ENCODE data around the gene CHCHD6. TPM values are rescaled to one million over a fixed set of nuclear protein-coding genes. Genes with fewer than 3 reads are reported as not detected.

CHCHD6 gene
- polyA plus RNA-seq, 1 donor from 2014 or later = 102 TPM

DNA sequence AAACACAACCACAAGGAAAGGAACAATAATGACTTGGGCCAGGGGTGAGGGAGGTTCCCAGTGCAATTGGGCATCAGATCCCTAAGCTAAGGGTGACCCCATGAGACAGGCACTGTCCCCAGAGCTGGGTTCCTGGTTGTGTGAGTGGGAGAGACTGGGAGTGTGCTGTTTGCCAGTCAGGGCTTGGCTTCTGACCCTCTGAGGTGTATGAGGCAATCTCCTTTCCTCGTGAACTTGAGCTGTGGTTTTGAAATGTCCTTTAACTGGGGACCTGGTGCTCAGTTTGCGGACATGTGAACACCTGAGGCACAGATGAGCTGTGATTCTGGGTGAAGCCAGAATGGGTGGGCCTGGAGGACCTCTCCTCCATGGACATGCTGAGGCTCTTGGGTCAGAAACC lies 220.4 kb downstream of the CHCHD6 start:
- no peak overlapping the region for H3K4me2 ChIP-seq (ENCODE audit: low read length)
- TF ChIP-seq TAF1 (IDR thresholded peaks at IDR 0.05; ENCODE audit: low read depth) (no peak), MXI1 (conservative IDR thresholded peaks at IDR 0.05; ENCODE audit: poor library complexity, severe bottlenecking) (no peak), SMC3 (conservative IDR thresholded peaks at IDR 0.05; ENCODE audit: poor library complexity) (no peak)
- H2AFZ ChIP-seq (ENCODE audit: low read depth, low read length) = no peak overlapping the region
- no peaks in the 10 kb centered on the region for H3K9me3 ChIP-seq (ENCODE audit: low read length)
- no peaks in the 10 kb centered on the region for H3K79me2 ChIP-seq (replicated peaks; ENCODE audit: insufficient read depth, low read length)
- no peaks in the 10 kb centered on the region for H3F3A ChIP-seq (ENCODE audit: insufficient read depth, low read length, poor library complexity, severe bottlenecking)
- no peaks in the 10 kb centered on the region for H4K20me1 ChIP-seq (ENCODE audit: insufficient read depth)
- H3K4me3 ChIP-seq (ENCODE audit: low read length) = no peak overlapping the region
- H3K27ac ChIP-seq (ENCODE audit: low read length) = no peak overlapping the region
- no peaks in the 10 kb centered on the region for H3K36me3 ChIP-seq (ENCODE audit: insufficient read depth, low read length)
- H3K9ac ChIP-seq (ENCODE audit: low read length) = no peak overlapping the region
- no peaks in the 10 kb centered on the region for H3K27me3 ChIP-seq (ENCODE audit: insufficient read depth, low read depth, low read length)
- H3K9me2 ChIP-seq (ENCODE audit: insufficient read depth, low read length) = no peaks in the 10 kb centered on the region

DNA sequence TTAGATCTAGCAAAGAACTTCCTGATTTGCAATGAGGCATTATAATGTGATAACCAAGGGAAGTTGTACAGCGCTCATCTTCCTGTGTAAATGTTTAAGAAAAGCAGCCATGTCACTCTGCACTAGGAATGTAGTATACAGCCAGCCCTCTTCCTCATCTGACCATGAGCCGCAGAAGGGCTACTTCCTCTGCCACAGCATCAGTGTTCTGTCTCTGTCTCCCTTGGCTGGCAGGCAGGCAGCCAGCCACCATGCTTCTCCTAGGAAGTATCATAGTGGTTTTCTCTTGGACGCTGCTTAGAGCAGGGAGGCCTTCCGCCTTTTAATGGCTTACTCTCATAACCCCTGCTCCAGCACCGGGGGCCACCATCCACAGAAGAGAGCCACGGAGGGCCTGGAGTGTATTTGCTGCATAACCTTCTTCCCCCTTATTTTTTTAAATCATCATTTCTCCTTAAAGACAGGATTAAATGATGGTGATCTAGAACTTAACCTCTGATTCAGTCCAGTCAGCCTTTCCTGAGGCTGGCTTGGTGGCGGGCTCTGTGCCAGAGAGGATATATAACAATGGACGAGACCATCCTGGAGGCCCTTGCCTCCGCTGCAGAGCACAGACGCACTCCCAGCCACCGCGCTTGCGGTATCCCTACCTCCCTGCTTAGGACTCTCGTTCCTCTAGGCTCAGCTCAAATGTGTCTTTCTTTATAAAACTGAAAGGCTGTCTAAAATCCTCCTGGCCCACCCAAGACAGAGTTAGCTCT lies 221.6 kb downstream of the CHCHD6 start:
- Histone ChIP-seq H3K9me2 (ENCODE audit: insufficient read depth, low read length) (no peaks in the 10 kb centered on the region), H3K9me3 (ENCODE audit: low read length) (no peaks in the 10 kb centered on the region), H3K79me2 (replicated peaks; ENCODE audit: insufficient read depth, low read length) (no peaks in the 10 kb centered on the region), H3K36me3 (ENCODE audit: insufficient read depth, low read length) (no peaks in the 10 kb centered on the region), H3K27ac (ENCODE audit: low read length) (no peak overlapping the region), H3K27me3 (ENCODE audit: insufficient read depth, low read depth, low read length) (no peaks in the 10 kb centered on the region), H3K4me2 (ENCODE audit: low read length) (no peak overlapping the region), H3K4me3 (ENCODE audit: low read length) (no peak overlapping the region), H3F3A (ENCODE audit: insufficient read depth, low read length, poor library complexity, severe bottlenecking) (no peaks in the 10 kb centered on the region), H4K20me1 (ENCODE audit: insufficient read depth) (no peaks in the 10 kb centered on the region), H2AFZ (ENCODE audit: low read depth, low read length) (no peak overlapping the region), H3K9ac (ENCODE audit: low read length) (no peak overlapping the region)
- TF ChIP-seq SMC3 (conservative IDR thresholded peaks at IDR 0.05; ENCODE audit: poor library complexity) = no peak

DNA sequence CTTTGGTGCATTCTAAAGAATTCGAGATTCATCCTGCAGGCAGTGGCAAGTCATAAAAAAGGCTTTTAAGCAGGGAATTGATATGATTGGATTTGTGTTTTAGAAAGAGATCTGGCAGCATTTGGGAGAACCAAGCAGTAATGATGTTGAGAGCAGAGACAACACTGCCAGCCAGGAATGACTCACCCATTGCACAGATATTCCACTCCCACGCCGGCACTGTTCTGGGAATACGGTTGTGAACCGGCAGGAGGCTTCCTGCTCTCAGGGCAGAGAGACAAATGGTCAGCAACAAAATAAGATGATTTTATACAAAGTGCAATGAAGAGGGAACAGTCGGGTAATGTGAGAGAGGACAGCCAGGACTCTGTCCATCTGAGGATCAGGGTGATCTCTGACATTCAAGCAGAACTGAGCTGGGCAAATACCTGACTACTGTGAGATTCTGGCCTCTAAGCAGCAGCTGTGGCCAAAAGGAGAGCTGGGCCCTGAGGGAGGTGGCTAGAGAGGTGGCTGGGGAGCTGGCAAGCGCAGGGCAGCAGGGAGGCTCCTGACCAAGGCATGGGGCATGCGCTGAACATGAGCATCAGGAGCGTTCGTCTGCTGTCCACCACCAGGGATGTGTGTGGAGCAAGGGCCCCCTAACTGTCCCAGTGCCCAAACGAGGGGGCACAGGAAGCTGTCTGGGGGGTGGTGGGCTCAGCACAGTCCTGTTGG lies 222.8 kb downstream of the CHCHD6 start:
- Histone ChIP-seq H3K4me2 (ENCODE audit: low read length) (no peak overlapping the region), H3K27me3 (ENCODE audit: insufficient read depth, low read depth, low read length) (no peaks in the 10 kb centered on the region), H4K20me1 (ENCODE audit: insufficient read depth) (no peaks in the 10 kb centered on the region), H2AFZ (ENCODE audit: low read depth, low read length) (no peak overlapping the region), H3K27ac (ENCODE audit: low read length) (no peak overlapping the region), H3F3A (ENCODE audit: insufficient read depth, low read length, poor library complexity, severe bottlenecking) (no peaks in the 10 kb centered on the region), H3K9me3 (ENCODE audit: low read length) (no peaks in the 10 kb centered on the region), H3K79me2 (replicated peaks; ENCODE audit: insufficient read depth, low read length) (no peaks in the 10 kb centered on the region), H3K4me3 (ENCODE audit: low read length) (no peak overlapping the region), H3K9ac (ENCODE audit: low read length) (no peak overlapping the region), H3K36me3 (ENCODE audit: insufficient read depth, low read length) (no peaks in the 10 kb centered on the region), H3K9me2 (ENCODE audit: insufficient read depth, low read length) (no peaks in the 10 kb centered on the region)
- TF ChIP-seq TAF1 (IDR thresholded peaks at IDR 0.05; ENCODE audit: low read depth) (no peak), EZH2 (IDR thresholded peaks at IDR 0.05; ENCODE audit: borderline replicate concordance, insufficient read depth, low read length, poor library complexity, severe bottlenecking) (no peak), SMC3 (conservative IDR thresholded peaks at IDR 0.05; ENCODE audit: poor library complexity) (no peak), POLR2AphosphoS5 (IDR thresholded peaks at IDR 0.05) (no peak), RAD21 (conservative IDR thresholded peaks at IDR 0.05) (no peak), MXI1 (conservative IDR thresholded peaks at IDR 0.05; ENCODE audit: poor library complexity, severe bottlenecking) (no peak), EP300 (conservative IDR thresholded peaks at IDR 0.05; ENCODE audit: poor library complexity, severe bottlenecking) (no peak)
- TF ChIP-seq, protein P1, sequence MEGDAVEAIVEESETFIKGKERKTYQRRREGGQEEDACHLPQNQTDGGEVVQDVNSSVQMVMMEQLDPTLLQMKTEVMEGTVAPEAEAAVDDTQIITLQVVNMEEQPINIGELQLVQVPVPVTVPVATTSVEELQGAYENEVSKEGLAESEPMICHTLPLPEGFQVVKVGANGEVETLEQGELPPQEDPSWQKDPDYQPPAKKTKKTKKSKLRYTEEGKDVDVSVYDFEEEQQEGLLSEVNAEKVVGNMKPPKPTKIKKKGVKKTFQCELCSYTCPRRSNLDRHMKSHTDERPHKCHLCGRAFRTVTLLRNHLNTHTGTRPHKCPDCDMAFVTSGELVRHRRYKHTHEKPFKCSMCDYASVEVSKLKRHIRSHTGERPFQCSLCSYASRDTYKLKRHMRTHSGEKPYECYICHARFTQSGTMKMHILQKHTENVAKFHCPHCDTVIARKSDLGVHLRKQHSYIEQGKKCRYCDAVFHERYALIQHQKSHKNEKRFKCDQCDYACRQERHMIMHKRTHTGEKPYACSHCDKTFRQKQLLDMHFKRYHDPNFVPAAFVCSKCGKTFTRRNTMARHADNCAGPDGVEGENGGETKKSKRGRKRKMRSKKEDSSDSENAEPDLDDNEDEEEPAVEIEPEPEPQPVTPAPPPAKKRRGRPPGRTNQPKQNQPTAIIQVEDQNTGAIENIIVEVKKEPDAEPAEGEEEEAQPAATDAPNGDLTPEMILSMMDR (IDR thresholded peaks at IDR 0.05; ENCODE audit: poor library complexity, severe bottlenecking) = no peak
- TF ChIP-seq, protein P2, sequence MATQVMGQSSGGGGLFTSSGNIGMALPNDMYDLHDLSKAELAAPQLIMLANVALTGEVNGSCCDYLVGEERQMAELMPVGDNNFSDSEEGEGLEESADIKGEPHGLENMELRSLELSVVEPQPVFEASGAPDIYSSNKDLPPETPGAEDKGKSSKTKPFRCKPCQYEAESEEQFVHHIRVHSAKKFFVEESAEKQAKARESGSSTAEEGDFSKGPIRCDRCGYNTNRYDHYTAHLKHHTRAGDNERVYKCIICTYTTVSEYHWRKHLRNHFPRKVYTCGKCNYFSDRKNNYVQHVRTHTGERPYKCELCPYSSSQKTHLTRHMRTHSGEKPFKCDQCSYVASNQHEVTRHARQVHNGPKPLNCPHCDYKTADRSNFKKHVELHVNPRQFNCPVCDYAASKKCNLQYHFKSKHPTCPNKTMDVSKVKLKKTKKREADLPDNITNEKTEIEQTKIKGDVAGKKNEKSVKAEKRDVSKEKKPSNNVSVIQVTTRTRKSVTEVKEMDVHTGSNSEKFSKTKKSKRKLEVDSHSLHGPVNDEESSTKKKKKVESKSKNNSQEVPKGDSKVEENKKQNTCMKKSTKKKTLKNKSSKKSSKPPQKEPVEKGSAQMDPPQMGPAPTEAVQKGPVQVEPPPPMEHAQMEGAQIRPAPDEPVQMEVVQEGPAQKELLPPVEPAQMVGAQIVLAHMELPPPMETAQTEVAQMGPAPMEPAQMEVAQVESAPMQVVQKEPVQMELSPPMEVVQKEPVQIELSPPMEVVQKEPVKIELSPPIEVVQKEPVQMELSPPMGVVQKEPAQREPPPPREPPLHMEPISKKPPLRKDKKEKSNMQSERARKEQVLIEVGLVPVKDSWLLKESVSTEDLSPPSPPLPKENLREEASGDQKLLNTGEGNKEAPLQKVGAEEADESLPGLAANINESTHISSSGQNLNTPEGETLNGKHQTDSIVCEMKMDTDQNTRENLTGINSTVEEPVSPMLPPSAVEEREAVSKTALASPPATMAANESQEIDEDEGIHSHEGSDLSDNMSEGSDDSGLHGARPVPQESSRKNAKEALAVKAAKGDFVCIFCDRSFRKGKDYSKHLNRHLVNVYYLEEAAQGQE (IDR thresholded peaks at IDR 0.05; ENCODE audit: borderline replicate concordance) = no peak

All from neural cell (in vitro differentiated cells).